Keratinocyte (primary cell): Measurements from ENCODE around the gene CYB561. TPM values are rescaled to one million over a fixed set of nuclear protein-coding genes. Genes with fewer than 3 reads are reported as not detected.

Source experiments
- DNase-seq: peaks from one replicate; pipeline ENCODE4 v3.0.0-alpha.2; 2011; ENCODE audit warnings: low read depth, missing footprints, low spot score
- FAIRE-seq: peaks from 2 replicates; lab custom pipeline; 2011; peaks lifted over from hg19 to GRCh38; lab: Jason Lieb, UNC
- H2AFZ ChIP-seq: 2 replicates; pipeline ENCODE4 v1.6.0; 2012; ENCODE audit warnings: low read length, control low read depth, inconsistent platforms; ENCODE audit not compliant: control insufficient read depth
- H3K27ac ChIP-seq: 2 replicates; pipeline ENCODE4 v1.5.1; 2011; ENCODE audit warnings: low read length; ENCODE audit not compliant: control insufficient read depth, insufficient read depth
- H3K27me3 ChIP-seq: 3 replicates; pipeline ENCODE4 v1.6.0; 2011; ENCODE audit warnings: low read length; ENCODE audit not compliant: control insufficient read depth, insufficient read depth; ENCODE audit errors: extremely low read depth
- H3K36me3 ChIP-seq, 2 experiments: 2 replicates in 1 of 2; 3 replicates in 1 of 2; pipeline ENCODE4 v1.5.1; 2011; ENCODE audit warnings: low read length in 2 of 2, mild to moderate bottlenecking in 1 of 2; ENCODE audit not compliant: control insufficient read depth in 2 of 2, insufficient read depth in 2 of 2; ENCODE audit errors: extremely low read depth in 1 of 2
- H3K4me1 ChIP-seq: 3 replicates; pipeline ENCODE4 v1.5.1; 2011; ENCODE audit warnings: low read length; ENCODE audit not compliant: control insufficient read depth, insufficient read depth; ENCODE audit errors: extremely low read depth
- H3K4me2 ChIP-seq: 3 replicates; pipeline ENCODE4 v1.6.0; 2011; ENCODE audit warnings: low read depth, low read length; ENCODE audit not compliant: control insufficient read depth, insufficient read depth; ENCODE audit errors: extremely low read depth
- H3K4me3 ChIP-seq, 3 experiments: fragments of 200-600 bp in 1 of 3; sonication (generic) in 1 of 3; 2 replicates in 2 of 3; 3 replicates in 1 of 3; pipeline ENCODE4 v1.5.1; 2011 to 2016; ENCODE audit warnings: low read length in 3 of 3, mild to moderate bottlenecking in 3 of 3, control low read depth in 2 of 3, inconsistent platforms in 1 of 3, low read depth in 1 of 3, mixed read lengths in 1 of 3, mixed run types in 1 of 3, moderate library complexity in 1 of 3; ENCODE audit not compliant: control insufficient read depth in 2 of 3, insufficient read depth in 2 of 3; ENCODE audit errors: extremely low read depth in 1 of 3
- H3K79me2 ChIP-seq: 2 replicates; pipeline ENCODE4 v1.6.0; 2012; ENCODE audit warnings: low read length; ENCODE audit not compliant: control insufficient read depth, insufficient read depth
- H3K9ac ChIP-seq: 3 replicates; pipeline ENCODE4 v1.6.0; 2011; ENCODE audit warnings: low read length; ENCODE audit not compliant: control insufficient read depth, insufficient read depth; ENCODE audit errors: extremely low read depth
- H3K9me1 ChIP-seq: 3 replicates; pipeline ENCODE4 v1.6.0; 2011; ENCODE audit warnings: low read length; ENCODE audit not compliant: control insufficient read depth, insufficient read depth; ENCODE audit errors: extremely low read depth
- H3K9me3 ChIP-seq: 2 replicates; pipeline ENCODE4 v1.5.1; 2012; ENCODE audit warnings: low read depth, low read length; ENCODE audit not compliant: control insufficient read depth
- H4K20me1 ChIP-seq: 3 replicates; pipeline ENCODE4 v1.6.0; 2011; ENCODE audit warnings: low read length; ENCODE audit not compliant: control insufficient read depth, insufficient read depth; ENCODE audit errors: extremely low read depth
- EZH2 ChIP-seq: IDR thresholded peaks from one replicate; pipeline ENCODE4 v1.6.1; 2012; ENCODE audit warnings: inconsistent platforms, mild to moderate bottlenecking, low read length, moderate library complexity
- dilution Hi-C: fragments of 300-500 bp; cut with MboI; formaldehyde crosslinking; loops from one replicate; pipeline ENCODE4 v1.7.0; 2020; ENCODE audit warnings: low sequenced_read_pairs; ENCODE audit not compliant: extremely low pct_ligation_motif_present
- polyA plus RNA-seq, 5 experiments: library from polyadenylated mRNA; depleted of rRNA in 3 of 5; stranded (reverse) in 3 of 5; stranded (forward) in 1 of 5; unstranded in 1 of 5; fragments of >200 nt; gene quantifications; 1 replicate in 1 of 5; 2 replicates in 3 of 5; 3 replicates in 1 of 5; pipeline versions ENCODE4 v1.2.1 to v1.2.3, GENCODE V29; 2011 to 2012; ENCODE audit warnings: missing spikeins in 2 of 5, low read depth in 1 of 5, low replicate concordance in 1 of 5
- TF ChIP-seq, protein P1 (sequence below), 3 experiments: IDR thresholded peaks in 1 of 3; conservative IDR thresholded peaks in 1 of 3; optimal IDR thresholded peaks in 1 of 3; 2 replicates in 2 of 3; 3 replicates in 1 of 3; pipeline versions ENCODE3 to v1.5.1; 2011; ENCODE audit warnings: low read length in 3 of 3, mild to moderate bottlenecking in 3 of 3, moderate library complexity in 2 of 3, control low read depth in 1 of 3, inconsistent platforms in 1 of 3; ENCODE audit not compliant: insufficient read depth in 2 of 3; ENCODE audit errors: extremely low read depth in 1 of 3

CYB561 gene
- polyA plus RNA-seq, 1 donor (not counting 4 experiments of a cell fraction or from before 2014, with no cell fraction given) = 14.4 TPM

DNA sequence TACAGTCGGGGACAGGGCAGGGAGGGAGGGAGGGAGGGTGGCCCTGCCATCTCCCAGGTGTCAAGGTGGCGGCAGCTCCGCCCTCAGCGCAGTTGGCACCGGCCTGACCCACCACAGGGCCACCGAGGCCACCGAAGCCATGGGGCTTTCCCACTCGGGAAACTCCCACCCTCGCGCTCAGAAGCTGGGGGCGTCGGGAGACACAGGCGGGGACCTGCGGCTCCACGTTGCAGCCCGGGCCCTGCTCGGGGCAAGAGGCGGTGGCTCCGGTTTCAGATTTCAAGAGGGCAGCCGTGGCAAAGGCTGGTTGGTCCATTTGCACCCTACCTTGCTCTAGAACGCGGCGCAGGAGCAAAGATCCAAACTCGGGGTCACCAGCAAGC, 544 bp downstream of the CYB561 start:
- dilution Hi-C loops = no loop called here
- TF ChIP-seq, protein P1, sequence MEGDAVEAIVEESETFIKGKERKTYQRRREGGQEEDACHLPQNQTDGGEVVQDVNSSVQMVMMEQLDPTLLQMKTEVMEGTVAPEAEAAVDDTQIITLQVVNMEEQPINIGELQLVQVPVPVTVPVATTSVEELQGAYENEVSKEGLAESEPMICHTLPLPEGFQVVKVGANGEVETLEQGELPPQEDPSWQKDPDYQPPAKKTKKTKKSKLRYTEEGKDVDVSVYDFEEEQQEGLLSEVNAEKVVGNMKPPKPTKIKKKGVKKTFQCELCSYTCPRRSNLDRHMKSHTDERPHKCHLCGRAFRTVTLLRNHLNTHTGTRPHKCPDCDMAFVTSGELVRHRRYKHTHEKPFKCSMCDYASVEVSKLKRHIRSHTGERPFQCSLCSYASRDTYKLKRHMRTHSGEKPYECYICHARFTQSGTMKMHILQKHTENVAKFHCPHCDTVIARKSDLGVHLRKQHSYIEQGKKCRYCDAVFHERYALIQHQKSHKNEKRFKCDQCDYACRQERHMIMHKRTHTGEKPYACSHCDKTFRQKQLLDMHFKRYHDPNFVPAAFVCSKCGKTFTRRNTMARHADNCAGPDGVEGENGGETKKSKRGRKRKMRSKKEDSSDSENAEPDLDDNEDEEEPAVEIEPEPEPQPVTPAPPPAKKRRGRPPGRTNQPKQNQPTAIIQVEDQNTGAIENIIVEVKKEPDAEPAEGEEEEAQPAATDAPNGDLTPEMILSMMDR (optimal IDR thresholded peaks at IDR 0.05 in 1 of 3, IDR thresholded peaks at IDR 0.05 in 1 of 3, conservative IDR thresholded peaks at IDR 0.05 in 1 of 3; ENCODE audit: extremely low read depth in 1 of 3, insufficient read depth in 2 of 3, low read length in 3 of 3) = no peak
- TF ChIP-seq EZH2 = no peak

DNA sequence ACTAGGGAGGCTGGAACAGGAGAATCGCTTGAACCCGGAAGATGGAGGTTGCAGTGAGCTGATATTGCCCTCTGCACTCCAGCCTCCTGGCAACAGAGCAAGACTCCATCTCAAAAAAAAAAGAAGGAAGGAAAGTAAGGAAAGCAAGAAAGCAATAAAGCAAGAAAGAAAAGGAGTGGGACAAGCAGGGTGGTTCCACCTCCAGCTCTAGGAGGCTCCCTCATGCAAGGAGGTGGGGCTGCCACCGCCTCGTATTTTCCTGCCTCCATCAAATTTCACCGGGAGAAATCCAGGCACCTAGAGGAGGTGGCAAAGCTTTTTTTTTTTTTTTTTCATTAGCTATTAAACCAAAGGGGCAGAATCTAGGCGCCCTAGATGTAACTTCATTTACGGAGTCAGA, 1.0 kb downstream of the CYB561 start:
- no peaks in the 10 kb centered on the region for H3K27me3 ChIP-seq
- H2AFZ ChIP-seq = no peak overlapping the region
- H3K9me3 ChIP-seq = no peaks in the 10 kb centered on the region
- peak overlapping the region; percentile 82 for H3K9ac ChIP-seq
- H3K4me2 ChIP-seq = peak overlapping the region; percentile 74
- peak overlapping the region; percentile 57 to 75 (median 69) for H3K4me3 ChIP-seq
- H3K27ac ChIP-seq = peak overlapping the region; percentile 30
- no peaks in the 10 kb centered on the region for H3K79me2 ChIP-seq
- no peaks in the 10 kb centered on the region for H3K9me1 ChIP-seq
- no peak for DNase-seq
- dilution Hi-C loops = no loop called here
- H4K20me1 ChIP-seq = no peaks in the 10 kb centered on the region
- TF ChIP-seq, protein P1 (optimal IDR thresholded peaks at IDR 0.05 in 1 of 3, IDR thresholded peaks at IDR 0.05 in 1 of 3, conservative IDR thresholded peaks at IDR 0.05 in 1 of 3; ENCODE audit: extremely low read depth in 1 of 3, insufficient read depth in 2 of 3, low read length in 3 of 3) = no peak
- no peak for TF ChIP-seq EZH2
- peaks cover 11% of the 10 kb centered on the region for H3K4me1 ChIP-seq
- FAIRE-seq = no peak
- H3K36me3 ChIP-seq = peaks cover 0 to 3% of the 10 kb centered on the region in 2 experiments

More for the DNA sequence above, 544 bp downstream of the CYB561 start:
- no peaks in the 10 kb centered on the region for H3K27me3 ChIP-seq
- no peaks in the 10 kb centered on the region for H3K79me2 ChIP-seq
- peaks cover 0 to 3% of the 10 kb centered on the region in 2 experiments for H3K36me3 ChIP-seq
- H4K20me1 ChIP-seq = no peaks in the 10 kb centered on the region
- H3K4me1 ChIP-seq = peaks cover 11% of the 10 kb centered on the region
- H3K4me3 ChIP-seq = peak overlapping the region; percentile 57 to 75 (median 69)
- peak overlapping the region; percentile 85 for H2AFZ ChIP-seq
- no peaks in the 10 kb centered on the region for H3K9me3 ChIP-seq
- no peak for DNase-seq
- H3K4me2 ChIP-seq = peak overlapping the region; percentile 74
- H3K9ac ChIP-seq = peak overlapping the region; percentile 82
- no peak for FAIRE-seq
- H3K9me1 ChIP-seq = no peaks in the 10 kb centered on the region
- peak overlapping the region; percentile 47 for H3K27ac ChIP-seq
